SHP77 treated with DMSO at 0.1 percent for 48 hours (cell line): Measurements from ENCODE around the gene TSC22D4.
"Not testable (repeated sequence)": the region's sequence is repeated elsewhere in the genome, so short reads cannot be mapped to it uniquely, and the experiment has no call there.

Source experiments
- DNase-seq: peaks from one replicate; lab custom pipeline; 2025; lab: John Stamatoyannopoulos, UW

The TSC22D4 gene

GRCh38 chr7:100472854-100473499 lies 6.0 kb downstream of the TSC22D4 start:
- DNase-seq, result no peak

GRCh38 chr7:100472121-100472851 lies 6.7 kb downstream of the TSC22D4 start:
- DNase-seq, result no peak

- no peak for DNase-seq
These were observed 8.0 kb downstream of the TSC22D4 start for GRCh38 chr7:100471021-100471420.

GRCh38 chr7:100469227-100470044 lies 9.6 kb downstream of the TSC22D4 start:
- DNase-seq, result peak; percentile 32

- DNase-seq, result no peak
These were observed 11.2 kb downstream of the TSC22D4 start for GRCh38 chr7:100467638-100468373.

- no peak for DNase-seq
These were observed 12.1 kb downstream of the TSC22D4 start for GRCh38 chr7:100466653-100467605.

GRCh38 chr7:100465702-100466311 lies 13.2 kb downstream of the TSC22D4 start:
- no peak for DNase-seq

- no peak for DNase-seq
These were observed 13.7 kb downstream of the TSC22D4 start for GRCh38 chr7:100465299-100465698.

- no peak for DNase-seq
These were observed 14.2 kb downstream of the TSC22D4 start for GRCh38 chr7:100464791-100465190.

- no peak for DNase-seq
These were observed 14.8 kb downstream of the TSC22D4 start, which contains the start of gene SPACDR for GRCh38 chr7:100464210-100464660. Gene SPACDR (minus strand): TSS chr7:100464260. CDS start chr7:100464025, 235 bp downstream.

GRCh38 chr7:100457033-100457432 lies 22.0 kb downstream of the TSC22D4 start:
- DNase-seq, result no peak

GRCh38 chr7:100456562-100456961 lies 22.5 kb downstream of the TSC22D4 start:
- no peak for DNase-seq

GRCh38 chr7:100455206-100455605 lies 23.8 kb downstream of the TSC22D4 start:
- no peak for DNase-seq

- not testable (repeated sequence) for DNase-seq
These were observed 25.2 kb downstream of the TSC22D4 start for GRCh38 chr7:100453854-100454253.

- DNase-seq, result no peak
These were observed 26.5 kb downstream of the TSC22D4 start for GRCh38 chr7:100452513-100452912.

- no peak for DNase-seq
These were observed 29.7 kb downstream of the TSC22D4 start for GRCh38 chr7:100449190-100449795.

GRCh38 chr7:100447363-100447762 lies 31.7 kb downstream of the TSC22D4 start:
- DNase-seq, result not testable (repeated sequence)

- DNase-seq, result no peak
These were observed 33.0 kb downstream of the TSC22D4 start for GRCh38 chr7:100446040-100446439.
